GM12878 (cell line): ENCODE data around the gene HPX. TPM values are rescaled to one million over a fixed set of nuclear protein-coding genes. Genes with fewer than 3 reads are reported as not detected.

Experiments
- ATF2 ChIP-seq: IDR thresholded peaks from 2 replicates; pipeline ENCODE4 v1.6.1; 2012; ENCODE audit warnings: low read length, inconsistent platforms
- BCL3 ChIP-seq: IDR thresholded peaks from 2 replicates; pipeline ENCODE4 v1.6.1; 2011; ENCODE audit warnings: borderline replicate concordance, low read depth, mild to moderate bottlenecking, moderate library complexity, low read length; ENCODE audit not compliant: insufficient read depth, poor library complexity, severe bottlenecking
- CTCF ChIP-seq, 3 experiments: IDR thresholded peaks in 2 of 3; conservative IDR thresholded peaks in 1 of 3; 2 replicates each; pipeline ENCODE4 v1.5.1; 2011; ENCODE audit warnings: low read depth in 3 of 3, low read length in 3 of 3, mild to moderate bottlenecking in 3 of 3, control low read depth in 2 of 3, moderate library complexity in 2 of 3, inconsistent platforms in 1 of 3, mixed read lengths in 1 of 3; ENCODE audit not compliant: control insufficient read depth in 2 of 3, insufficient read depth in 1 of 3; ENCODE audit errors: extremely low read depth in 1 of 3
- DPF2 ChIP-seq: fragments of 450-650 bp; IDR thresholded peaks from 2 replicates; pipeline ENCODE4 v1.6.1; 2017; ENCODE audit warnings: mild to moderate bottlenecking
- EP300 ChIP-seq, 2 experiments: fragments of 150-350 bp in 1 of 2; IDR thresholded peaks; 2 replicates each; pipeline ENCODE4 v1.6.1; 2011 to 2012; ENCODE audit warnings: low read depth in 2 of 2, low read length in 2 of 2, borderline replicate concordance in 1 of 2, improper control_type of control experiment in 1 of 2, inconsistent platforms in 1 of 2; ENCODE audit not compliant: control insufficient read depth in 1 of 2
- IRF4 ChIP-seq: IDR thresholded peaks from 2 replicates; pipeline ENCODE4 v1.6.1; 2011; ENCODE audit warnings: low read depth, low read length
- MEF2A ChIP-seq: IDR thresholded peaks from 2 replicates; pipeline ENCODE4 v1.6.1; 2011; ENCODE audit warnings: low read depth, mild to moderate bottlenecking, low read length, moderate library complexity; ENCODE audit not compliant: insufficient read depth
- PKNOX1 ChIP-seq: fragments of 450-650 bp; IDR thresholded peaks from 2 replicates; pipeline ENCODE4 v1.6.1; 2016; ENCODE audit warnings: mild to moderate bottlenecking
- PML ChIP-seq: IDR thresholded peaks from 2 replicates; pipeline ENCODE4 v1.6.1; 2012; ENCODE audit warnings: low read length, inconsistent platforms
- POU2F2 ChIP-seq: IDR thresholded peaks from 3 replicates; pipeline ENCODE4 v1.6.1; 2011; ENCODE audit warnings: low read depth, mild to moderate bottlenecking, low read length, borderline replicate concordance
- SREBF2 ChIP-seq: IDR thresholded peaks from 2 replicates; pipeline ENCODE4 v1.6.1; 2012; ENCODE audit warnings: mild to moderate bottlenecking, low read length
- SUPT20H ChIP-seq: IDR thresholded peaks from 2 replicates; pipeline ENCODE4 v1.6.1; 2011; ENCODE audit warnings: low read depth, mild to moderate bottlenecking, low read length, moderate library complexity, borderline replicate concordance; ENCODE audit not compliant: control insufficient read depth
- TCF12 ChIP-seq: IDR thresholded peaks from 2 replicates; pipeline ENCODE4 v1.6.1; 2011; ENCODE audit warnings: low read depth, mild to moderate bottlenecking, low read length
- polyA plus RNA-seq, 11 experiments: library from polyadenylated mRNA; depleted of rRNA in 4 of 11; unstranded in 6 of 11; stranded (reverse) in 5 of 11; fragments of >200 nt; fragmentation: Nextera tagmentation in 4 of 11; fragmentation: Illumina TruSeq in 1 of 11; extraction: Ambion mirVana in 4 of 11; extraction: Trizol in 1 of 11; gene quantifications; 1 replicate in 1 of 11; 2 replicates in 10 of 11; pipeline versions ENCODE4 v1.2.1 to v1.2.3, GENCODE V29; 2011 to 2016; ENCODE audit warnings: inconsistent platforms in 2 of 11, missing spikeins in 2 of 11, low read depth in 1 of 11
- total RNA-seq, 4 experiments: library from RNA; depleted of rRNA in 3 of 4; stranded (reverse); fragments of >200 nt in 3 of 4; fragmentation: Illumina TruSeq in 1 of 4; extraction: Trizol in 1 of 4; gene quantifications; 2 replicates each; pipeline versions ENCODE4 v1.2.1 to v1.2.3, GENCODE V29; 2013 to 2021

The HPX gene
- total and polyA plus RNA-seq, 10 of the 15 experiments (the other 5 are each of a cell fraction or from before 2014, with no cell fraction given), result 0.08 to 1.7 (median 0.18) TPM; not detected in 1

GRCh38 chr11:6402561-6402981, 38.2 kb downstream of the HPX start (continued):
- TF ChIP-seq ATF2 (peak; percentile 65; the same call in 1 of the 2 replicates), PKNOX1 (peak; percentile 16; the same call in 1 of the 2 replicates), TCF12 (peak; percentile 13; the same call in 1 of the 2 replicates), BCL3 (peak; percentile 47), MEF2A (0 out of 2 replicates have a peak, but pooled peaks have one; percentile 42), IRF4 (peak; percentile 95), SREBF2 (no peak), DPF2 (peak; percentile 61), CTCF (IDR thresholded peaks at IDR 0.05 in 2 of 3, conservative IDR thresholded peaks at IDR 0.05 in 1 of 3; ENCODE audit: control insufficient read depth in 2 of 3, extremely low read depth in 1 of 3, insufficient read depth in 1 of 3, low read depth in 3 of 3, low read length in 3 of 3) (no peak), SUPT20H (no peak), POU2F2 (peak; percentile 17; the same call in 1 of the 3 replicates), PML (peak; percentile 73; the same call in 1 of the 2 replicates), EP300 (IDR thresholded peaks at IDR 0.05; ENCODE audit: borderline replicate concordance in 1 of 2, control insufficient read depth in 1 of 2, low read depth in 2 of 2, low read length in 2 of 2) (peak; percentile 47 to 65; a peak in 2 of 4 replicates)
